GM12801 (cell line): ENCODE measurements around the gene KCNE5.

Source experiments
- TF ChIP-seq, protein P1 (sequence below): IDR thresholded peaks from one replicate; pipeline ENCODE4 v1.5.1; 2011; ENCODE audit warnings: control low read depth; ENCODE audit not compliant: insufficient read length; ENCODE audit errors: extremely low read depth

KCNE5 gene

DNA sequence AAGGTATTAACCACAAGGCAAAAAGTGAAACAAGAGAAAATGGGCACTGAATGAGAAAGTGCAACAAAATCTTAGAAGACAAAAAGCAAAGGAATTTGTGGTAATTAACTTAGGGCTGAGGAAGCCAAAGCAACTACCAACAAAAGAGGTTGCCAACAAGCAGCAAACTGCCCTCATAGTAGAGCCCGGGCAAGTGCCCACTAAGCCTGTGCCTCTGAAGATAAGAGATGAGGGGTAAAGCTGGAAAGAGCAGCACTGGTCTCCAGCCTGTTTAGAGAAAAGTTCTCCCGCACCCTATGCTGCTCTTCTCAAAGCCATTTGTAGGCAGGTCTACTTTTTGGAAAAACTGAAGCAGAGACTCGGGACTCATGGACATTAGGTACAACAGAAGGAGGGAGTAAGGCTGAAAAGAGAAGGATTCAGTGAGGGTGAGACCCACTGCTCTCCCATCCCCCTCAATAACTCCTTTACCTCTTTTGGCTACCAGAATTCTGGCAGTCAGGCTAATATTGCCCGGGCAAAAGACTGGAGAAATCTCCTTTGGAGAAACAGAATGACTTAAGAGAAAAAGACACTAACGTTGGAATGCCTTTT lies 29.6 kb upstream of the KCNE5 start:
- TF ChIP-seq, protein P1, sequence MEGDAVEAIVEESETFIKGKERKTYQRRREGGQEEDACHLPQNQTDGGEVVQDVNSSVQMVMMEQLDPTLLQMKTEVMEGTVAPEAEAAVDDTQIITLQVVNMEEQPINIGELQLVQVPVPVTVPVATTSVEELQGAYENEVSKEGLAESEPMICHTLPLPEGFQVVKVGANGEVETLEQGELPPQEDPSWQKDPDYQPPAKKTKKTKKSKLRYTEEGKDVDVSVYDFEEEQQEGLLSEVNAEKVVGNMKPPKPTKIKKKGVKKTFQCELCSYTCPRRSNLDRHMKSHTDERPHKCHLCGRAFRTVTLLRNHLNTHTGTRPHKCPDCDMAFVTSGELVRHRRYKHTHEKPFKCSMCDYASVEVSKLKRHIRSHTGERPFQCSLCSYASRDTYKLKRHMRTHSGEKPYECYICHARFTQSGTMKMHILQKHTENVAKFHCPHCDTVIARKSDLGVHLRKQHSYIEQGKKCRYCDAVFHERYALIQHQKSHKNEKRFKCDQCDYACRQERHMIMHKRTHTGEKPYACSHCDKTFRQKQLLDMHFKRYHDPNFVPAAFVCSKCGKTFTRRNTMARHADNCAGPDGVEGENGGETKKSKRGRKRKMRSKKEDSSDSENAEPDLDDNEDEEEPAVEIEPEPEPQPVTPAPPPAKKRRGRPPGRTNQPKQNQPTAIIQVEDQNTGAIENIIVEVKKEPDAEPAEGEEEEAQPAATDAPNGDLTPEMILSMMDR = no peak

DNA sequence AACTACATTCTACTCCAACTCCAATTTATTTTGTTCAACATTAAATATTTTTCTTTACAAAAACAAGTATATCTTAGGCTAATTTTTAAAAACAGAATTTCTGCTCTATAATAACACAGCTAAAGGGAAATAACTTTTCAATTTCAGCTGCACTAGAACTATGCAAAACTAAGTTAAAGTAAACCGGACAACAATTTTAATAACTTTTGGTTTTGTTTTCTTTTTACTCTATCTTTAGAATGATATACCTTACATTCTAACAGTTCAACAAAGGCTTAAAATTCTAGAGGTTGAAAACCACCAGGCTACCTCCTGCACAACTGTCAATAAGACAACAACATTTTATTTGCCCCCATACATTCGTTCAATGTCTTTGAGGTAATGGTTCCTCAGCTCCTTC lies 18.7 kb upstream of the KCNE5 start:
- TF ChIP-seq, protein P1 = no peak

DNA sequence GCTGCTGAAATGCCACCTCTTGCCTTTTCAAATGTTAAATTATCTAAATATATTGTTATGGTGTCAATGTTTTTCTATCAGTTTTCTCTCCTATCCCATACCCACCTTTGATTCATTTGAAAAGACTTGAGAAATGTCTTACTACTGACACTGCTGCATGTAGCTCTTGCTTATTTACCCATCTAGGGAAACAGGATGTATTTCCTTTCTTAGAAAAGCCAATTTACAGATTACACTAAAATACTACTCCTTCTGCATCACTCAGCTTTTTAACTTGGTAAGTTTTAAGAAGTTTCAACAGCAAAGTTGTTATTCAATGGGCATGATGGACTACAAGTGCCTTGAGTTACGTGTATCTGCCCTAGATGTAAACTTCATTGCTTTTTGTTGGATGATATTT lies 13.2 kb upstream of the KCNE5 start:
- TF ChIP-seq, protein P1 = no peak

DNA sequence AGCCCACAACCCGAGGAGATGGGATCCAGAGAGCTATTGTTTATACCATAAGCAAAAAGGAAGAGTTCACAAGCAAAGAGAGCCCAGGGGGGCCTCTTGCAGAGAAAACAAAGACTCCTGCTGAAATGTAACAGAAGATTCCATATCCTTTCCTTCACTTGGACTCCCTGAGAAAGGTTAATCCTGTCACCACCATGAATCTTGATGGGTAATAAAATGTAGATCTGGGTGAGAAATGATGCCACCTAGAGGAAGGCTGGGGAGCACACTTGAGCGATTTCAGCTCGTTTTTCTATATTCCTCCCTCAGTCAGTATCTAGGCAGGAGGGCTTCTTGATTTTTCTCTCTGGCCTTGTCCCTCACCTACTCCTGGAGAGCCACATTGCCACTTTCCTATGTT lies 10.2 kb upstream of the KCNE5 start:
- TF ChIP-seq, protein P1 = no peak

GRCh38 chrX:109632906-109633504 lies 8.0 kb upstream of the KCNE5 start:
- TF ChIP-seq, protein P1 = no peak

- TF ChIP-seq, protein P1 = no peak
These were observed 4.3 kb upstream of the KCNE5 start for GRCh38 chrX:109629310-109629709.

DNA sequence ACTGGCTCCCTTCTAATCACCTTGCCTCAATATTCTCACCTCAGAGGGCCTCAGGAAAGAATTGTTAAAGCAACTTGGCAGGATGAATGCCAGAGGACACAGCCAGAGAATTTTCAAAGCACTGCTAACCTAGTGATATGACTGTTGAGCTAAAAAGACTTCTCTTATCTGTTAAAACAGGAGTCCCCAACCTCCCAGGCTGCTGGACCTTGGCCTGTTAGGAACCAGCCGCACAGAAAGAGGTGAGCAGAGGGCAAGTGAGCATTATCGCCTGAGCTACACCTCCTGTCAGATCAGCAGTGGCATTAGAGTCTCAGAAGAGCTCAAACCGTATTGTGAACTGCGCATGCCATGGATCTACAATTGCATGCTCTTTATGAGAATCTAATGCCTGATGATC lies 1.7 kb upstream of the KCNE5 start:
- TF ChIP-seq, protein P1 = no peak

DNA sequence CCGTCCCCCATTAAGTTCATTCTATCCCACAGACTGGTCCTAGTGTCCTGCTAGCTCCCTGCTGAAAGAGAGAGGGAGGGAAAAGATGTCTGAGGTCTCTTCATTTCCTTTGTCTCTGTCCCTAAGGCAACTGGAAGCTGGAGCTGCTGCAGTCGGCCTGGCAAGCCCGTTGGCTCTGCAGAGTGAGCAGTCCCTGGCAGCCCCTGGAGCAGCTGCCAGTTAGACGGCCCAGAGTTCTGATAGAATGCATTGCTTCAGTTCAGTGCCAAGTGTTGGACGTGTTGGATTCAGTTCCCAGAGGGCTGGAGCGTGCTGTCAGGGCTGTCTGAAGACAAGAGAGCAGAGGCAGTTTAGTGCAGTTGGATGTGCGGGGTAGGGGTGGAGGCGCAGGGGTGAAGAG lies 975 bp downstream of the KCNE5 start:
- TF ChIP-seq, protein P1 = no peak
